Measurements from ENCODE around the gene TRAF3IP3.

The TRAF3IP3 gene

GRCh38 chr1:209743145-209743482 is 12.7 kb upstream of the TRAF3IP3 start:
- in situ Hi-C loops (cut with HindIII; ENCODE audit: low pct_ligation_motif_present, low sequenced_read_pairs): no loop called here
- Histone ChIP-seq H3K4me3 (ENCODE audit: low read depth, low read length) (no peak overlapping the region), H3K27me3 (replicated peaks) (no peaks in the 10 kb centered on the region), H3K27ac (peak overlapping the region; percentile 54), H3K36me3 (replicated peaks) (no peaks in the 10 kb centered on the region)
- peak; percentile 74 for DNase-seq
- TF ChIP-seq CTCF (IDR thresholded peaks at IDR 0.05; ENCODE audit: low read depth, low read length, missing control alignments): no peak

GRCh38 chr1:209746451-209747165 is 9.2 kb upstream of the TRAF3IP3 start:
- Histone ChIP-seq H3K27me3 (replicated peaks) (no peaks in the 10 kb centered on the region), H3K4me3 (ENCODE audit: low read depth, low read length) (no peak overlapping the region), H3K36me3 (replicated peaks) (no peaks in the 10 kb centered on the region), H3K27ac (no peak overlapping the region)
- DNase-seq: no peak
- no peak for TF ChIP-seq CTCF (IDR thresholded peaks at IDR 0.05; ENCODE audit: low read depth, low read length, missing control alignments)
- in situ Hi-C loops (cut with HindIII; ENCODE audit: low pct_ligation_motif_present, low sequenced_read_pairs): no loop called here

GRCh38 chr1:209747580-209748262 is 8.1 kb upstream of the TRAF3IP3 start:
- in situ Hi-C loops (cut with HindIII; ENCODE audit: low pct_ligation_motif_present, low sequenced_read_pairs): no loop called here
- Histone ChIP-seq H3K36me3 (replicated peaks) (no peaks in the 10 kb centered on the region), H3K27me3 (replicated peaks) (no peaks in the 10 kb centered on the region), H3K4me3 (ENCODE audit: low read depth, low read length) (peak overlapping the region; percentile 40), H3K27ac (no peak overlapping the region)
- DNase-seq: peak; percentile 53
- TF ChIP-seq CTCF (IDR thresholded peaks at IDR 0.05; ENCODE audit: low read depth, low read length, missing control alignments): peak; percentile 84

GRCh38 chr1:209748620-209749019 is 7.2 kb upstream of the TRAF3IP3 start:
- Histone ChIP-seq H3K27ac (no peak overlapping the region), H3K36me3 (replicated peaks) (no peaks in the 10 kb centered on the region), H3K27me3 (replicated peaks) (no peaks in the 10 kb centered on the region), H3K4me3 (ENCODE audit: low read depth, low read length) (no peak overlapping the region)
- TF ChIP-seq CTCF (IDR thresholded peaks at IDR 0.05; ENCODE audit: low read depth, low read length, missing control alignments): peak; percentile 3
- no peak for DNase-seq
- in situ Hi-C loops (cut with HindIII; ENCODE audit: low pct_ligation_motif_present, low sequenced_read_pairs): no loop called here

GRCh38 chr1:209749205-209749604 is 6.6 kb upstream of the TRAF3IP3 start:
- no peak for TF ChIP-seq CTCF (IDR thresholded peaks at IDR 0.05; ENCODE audit: low read depth, low read length, missing control alignments)
- in situ Hi-C loops (cut with HindIII; ENCODE audit: low pct_ligation_motif_present, low sequenced_read_pairs): no loop called here
- DNase-seq: no peak
- Histone ChIP-seq H3K27ac (no peak overlapping the region), H3K4me3 (ENCODE audit: low read depth, low read length) (no peak overlapping the region), H3K36me3 (replicated peaks) (no peaks in the 10 kb centered on the region), H3K27me3 (replicated peaks) (no peaks in the 10 kb centered on the region)

Measured in brain microvascular endothelial cell (primary cell).